Activated CD4-positive, alpha-beta memory T cell treated with anti-CD3 and anti-CD28 coated beads for 36 hours (primary cell): ENCODE results near the gene RUSC2. TPM values are rescaled to one million over a fixed set of nuclear protein-coding genes. Genes with fewer than 3 reads are reported as not detected.
A peak's percentile ranks its signal among the peaks of the same experiment; 100 is the strongest.
"Not testable (repeated sequence)": the region's sequence is repeated elsewhere in the genome, so short reads cannot be mapped to it uniquely, and the experiment has no call there.

Experiments
- CTCF ChIA-PET: fragments of 350-600 bp; sonication (Branson Sonifier 250); formaldehyde crosslinking; loops from one replicate; lab custom pipeline; 2021; ENCODE audit warnings: antibody characterized with exemption, inconsistent platforms; lab: Charles Lee
- POLR2A ChIA-PET: fragments of 350-600 bp; sonication (Branson Sonifier 250); formaldehyde crosslinking; loops from one replicate; lab custom pipeline; 2021; ENCODE audit warnings: antibody characterized with exemption; lab: Charles Lee
- DNase-seq: peaks from one replicate; pipeline ENCODE4 v3.0.0-alpha.2; 2020
- H3K27ac Mint-ChIP-seq: one replicate; pipeline ENCODE4 v1.8.0; 2021; ENCODE audit warnings: mixed read lengths
- H3K27me3 Mint-ChIP-seq: one replicate; pipeline ENCODE4 v1.8.0; 2021; ENCODE audit warnings: mixed read lengths
- H3K36me3 Mint-ChIP-seq: one replicate; pipeline ENCODE4 v1.8.0; 2021; ENCODE audit warnings: mixed read lengths
- H3K4me1 Mint-ChIP-seq: one replicate; pipeline ENCODE4 v1.8.0; 2021; ENCODE audit warnings: low read depth, mixed read lengths
- H3K4me3 Mint-ChIP-seq: one replicate; pipeline ENCODE4 v1.8.0; 2021; ENCODE audit warnings: mild to moderate bottlenecking, mixed read lengths
- H3K9me3 Mint-ChIP-seq: one replicate; pipeline ENCODE4 v1.8.0; 2021; ENCODE audit warnings: mixed read lengths
- intact Hi-C: fragments of 100-400 bp; cut with micrococcal nuclease; formaldehyde crosslinking; loops from one replicate; pipeline ENCODE4 v1.15.1; 2023
- total RNA-seq, 2 experiments: library from RNA; stranded (reverse); gene quantifications; one replicate each; pipeline ENCODE4 v1.2.3, GENCODE V29; 2021

The RUSC2 gene
- total RNA-seq, 2 experiments from 2014 or later: 2.7 to 3.0 TPM

- POLR2A ChIA-PET: no interaction called here
- CTCF ChIA-PET: interaction anchor here (0.5 to 6.5 kb wide), 5 partner anchors 10 to 417 kb away, joined by 3 to 37 read pairs (median 4); no protein-coding TSS in a partner anchor
- H3K9me3 Mint-ChIP-seq: no peaks in the 10 kb centered on the region
- DNase-seq: peak; percentile 44
- H3K27me3 Mint-ChIP-seq: no peaks in the 10 kb centered on the region
- intact Hi-C loops: loop anchor here (1.0 kb wide), 1 partner anchor 73 kb away; no protein-coding TSS in a partner anchor
- no peak overlapping the region for H3K4me3 Mint-ChIP-seq
- H3K4me1 Mint-ChIP-seq: no peaks in the 10 kb centered on the region
- H3K27ac Mint-ChIP-seq: no peak overlapping the region
- H3K36me3 Mint-ChIP-seq: no peaks in the 10 kb centered on the region
These were observed 8.4 kb upstream of the RUSC2 start for GRCh38 chr9:35481347-35481975.

GRCh38 chr9:35482071-35482470, 7.8 kb upstream of the RUSC2 start:
- H3K27ac Mint-ChIP-seq: no peak overlapping the region
- H3K4me1 Mint-ChIP-seq: no peaks in the 10 kb centered on the region
- no peak for DNase-seq
- H3K4me3 Mint-ChIP-seq: no peak overlapping the region
- ChIA-PET CTCF (no interaction called here), POLR2A (no interaction called here)
- H3K9me3 Mint-ChIP-seq: no peaks in the 10 kb centered on the region
- intact Hi-C loops: no loop called here
- no peaks in the 10 kb centered on the region for H3K36me3 Mint-ChIP-seq
- no peaks in the 10 kb centered on the region for H3K27me3 Mint-ChIP-seq

- peaks cover 4% of the 10 kb centered on the region for H3K4me1 Mint-ChIP-seq
- intact Hi-C loops: no loop called here
- DNase-seq: no peak
- H3K4me3 Mint-ChIP-seq: no peak overlapping the region
- H3K27me3 Mint-ChIP-seq: no peaks in the 10 kb centered on the region
- H3K27ac Mint-ChIP-seq: no peak overlapping the region
- ChIA-PET POLR2A (no interaction called here), CTCF (interaction anchor here (2.2 kb wide), 1 partner anchor 69 kb away, joined by 8 read pairs; no protein-coding TSS in a partner anchor)
- H3K9me3 Mint-ChIP-seq: no peaks in the 10 kb centered on the region
- peaks cover 1% of the 10 kb centered on the region for H3K36me3 Mint-ChIP-seq
These were observed 5.5 kb upstream of the RUSC2 start for GRCh38 chr9:35484406-35484805.

GRCh38 chr9:35487081-35487480, 2.8 kb upstream of the RUSC2 start:
- Mint-ChIP-seq H3K27ac (no peak overlapping the region), H3K4me1 (peaks cover 18% of the 10 kb centered on the region)

GRCh38 chr9:35488021-35488420, 1.9 kb upstream of the RUSC2 start:
- Mint-ChIP-seq H3K27me3 (peaks cover 14% of the 10 kb centered on the region), H3K4me1 (peaks cover 23% of the 10 kb centered on the region), H3K4me3 (no peak overlapping the region), H3K9me3 (peaks cover under 1% of the 10 kb centered on the region), H3K27ac (no peak overlapping the region), H3K36me3 (peaks cover 1% of the 10 kb centered on the region)
- intact Hi-C loops: no loop called here
- CTCF ChIA-PET: interaction anchor here (1.9 kb wide), 1 partner anchor 12 kb away, joined by 5 read pairs; no protein-coding TSS in a partner anchor
- POLR2A ChIA-PET: no interaction called here
- DNase-seq: no peak

More at GRCh38 chr9:35487081-35487480, 2.8 kb upstream of the RUSC2 start:
- CTCF ChIA-PET: interaction anchor here (0.7 to 1.9 kb wide), 4 partner anchors 11 to 587 kb away, joined by 3 to 6 read pairs (median 4); no protein-coding TSS in a partner anchor
- peaks cover 1% of the 10 kb centered on the region for H3K36me3 Mint-ChIP-seq
- H3K27me3 Mint-ChIP-seq: peaks cover 14% of the 10 kb centered on the region
- DNase-seq: no peak
- POLR2A ChIA-PET: interaction anchor here (0.5 to 0.6 kb wide), 2 partner anchors 83 to 360 kb away, joined by 3 read pairs; no protein-coding TSS in a partner anchor
- no peak overlapping the region for H3K4me3 Mint-ChIP-seq
- intact Hi-C loops: no loop called here
- H3K9me3 Mint-ChIP-seq: no peaks in the 10 kb centered on the region

- ChIA-PET CTCF (interaction anchor here (0.6 to 1.2 kb wide), 3 partner anchors 65 to 288 kb away, joined by 3 to 5 read pairs (median 4); no protein-coding TSS in a partner anchor), POLR2A (no interaction called here)
- Mint-ChIP-seq H3K4me1 (peaks cover 23% of the 10 kb centered on the region), H3K27ac (no peak overlapping the region), H3K4me3 (peak overlapping the region; percentile 38), H3K27me3 (peaks cover 14% of the 10 kb centered on the region), H3K36me3 (peaks cover 1% of the 10 kb centered on the region), H3K9me3 (peaks cover 2% of the 10 kb centered on the region)
- intact Hi-C loops: no loop called here
- no peak for DNase-seq
These were observed 1.2 kb upstream of the RUSC2 start for GRCh38 chr9:35488566-35489312.

GRCh38 chr9:35490155-35490909, 421 bp downstream of the RUSC2 start:
- ChIA-PET CTCF (interaction anchor here (1.0 to 1.2 kb wide), 3 partner anchors 63 to 324 kb away, joined by 3 to 5 read pairs (median 4); no protein-coding TSS in a partner anchor), POLR2A (no interaction called here)
- Mint-ChIP-seq H3K4me1 (peaks cover 25% of the 10 kb centered on the region), H3K4me3 (peak overlapping the region; percentile 63), H3K27ac (no peak overlapping the region), H3K9me3 (peaks cover 2% of the 10 kb centered on the region), H3K36me3 (peaks cover 1% of the 10 kb centered on the region), H3K27me3 (peaks cover 14% of the 10 kb centered on the region)
- intact Hi-C loops: no loop called here
- peak; percentile 11 for DNase-seq

- Mint-ChIP-seq H3K4me1 (peaks cover 32% of the 10 kb centered on the region), H3K27me3 (peaks cover 14% of the 10 kb centered on the region), H3K4me3 (peak overlapping the region; percentile 63), H3K9me3 (peaks cover 2% of the 10 kb centered on the region), H3K36me3 (peaks cover 1% of the 10 kb centered on the region), H3K27ac (no peak overlapping the region)
- ChIA-PET POLR2A (no interaction called here), CTCF (no interaction called here)
- intact Hi-C loops: no loop called here
- DNase-seq: no peak
These were observed 1.1 kb downstream of the RUSC2 start for GRCh38 chr9:35490910-35491465.

- intact Hi-C loops, H3K36me3 Mint-ChIP-seq, DNase-seq, H3K9me3 Mint-ChIP-seq, H3K27ac Mint-ChIP-seq, POLR2A ChIA-PET, H3K4me3 Mint-ChIP-seq, CTCF ChIA-PET: not testable (repeated sequence)
- H3K27me3 Mint-ChIP-seq: peaks cover 14% of the 10 kb centered on the region
- H3K4me1 Mint-ChIP-seq: peaks cover 34% of the 10 kb centered on the region
These were observed 3.2 kb downstream of the RUSC2 start for GRCh38 chr9:35493119-35493518.

GRCh38 chr9:35495984-35496383, 6.1 kb downstream of the RUSC2 start:
- DNase-seq: peak; percentile 40
- intact Hi-C loops: no loop called here
- POLR2A ChIA-PET: no interaction called here

GRCh38 chr9:35498245-35498644, 8.3 kb downstream of the RUSC2 start:
- H3K27me3 Mint-ChIP-seq, H3K36me3 Mint-ChIP-seq, H3K27ac Mint-ChIP-seq, intact Hi-C loops, DNase-seq, H3K4me3 Mint-ChIP-seq, POLR2A ChIA-PET: not testable (repeated sequence)
- Mint-ChIP-seq H3K9me3 (peaks cover 13% of the 10 kb centered on the region), H3K4me1 (peaks cover 16% of the 10 kb centered on the region)
- CTCF ChIA-PET: interaction anchor here (1.4 to 1.6 kb wide), 2 partner anchors 8 to 113 kb away, joined by 3 read pairs; no protein-coding TSS in a partner anchor

More at GRCh38 chr9:35495984-35496383, 6.1 kb downstream of the RUSC2 start:
- CTCF ChIA-PET: interaction anchor here (0.5 to 1.6 kb wide), 5 partner anchors 10 to 1822 kb away, joined by 3 to 4 read pairs (median 4); no protein-coding TSS in a partner anchor
- Mint-ChIP-seq H3K27ac (no peak overlapping the region), H3K9me3 (peaks cover 16% of the 10 kb centered on the region), H3K27me3 (peaks cover 4% of the 10 kb centered on the region), H3K36me3 (no peaks in the 10 kb centered on the region), H3K4me3 (no peak overlapping the region), H3K4me1 (peaks cover 26% of the 10 kb centered on the region)
